RWPE1 (cell line): Measurements from ENCODE around the gene TMEM151A.

Experiments used
- CTCF ChIA-PET: fragments of 350-600 bp; sonication (Branson Sonifier 250); formaldehyde crosslinking; extraction: SDS; loops from one replicate; lab custom pipeline; 2021; lab: Yijun Ruan, JAX
- POLR2A ChIA-PET: fragments of 400-600 bp; formaldehyde crosslinking; extraction: SDS; loops from one replicate; lab custom pipeline; 2020; ENCODE audit warnings: antibody characterized with exemption; ENCODE audit not compliant: low non-redundant PET; lab: Yijun Ruan, JAX
- DNase-seq: peaks from one replicate; pipeline ENCODE4 v3.0.0; 2012; ENCODE audit warnings: low spot score
- H3K27ac ChIP-seq: fragments of 450-650 bp; 2 replicates; pipeline ENCODE4 v1.5.1; 2017
- TF ChIP-seq, protein P1 (sequence below): fragments of 450-650 bp; conservative IDR thresholded peaks from 2 replicates; pipeline ENCODE4 v1.5.1; 2017; ENCODE audit warnings: low read depth, mild to moderate bottlenecking

TMEM151A gene

DNA sequence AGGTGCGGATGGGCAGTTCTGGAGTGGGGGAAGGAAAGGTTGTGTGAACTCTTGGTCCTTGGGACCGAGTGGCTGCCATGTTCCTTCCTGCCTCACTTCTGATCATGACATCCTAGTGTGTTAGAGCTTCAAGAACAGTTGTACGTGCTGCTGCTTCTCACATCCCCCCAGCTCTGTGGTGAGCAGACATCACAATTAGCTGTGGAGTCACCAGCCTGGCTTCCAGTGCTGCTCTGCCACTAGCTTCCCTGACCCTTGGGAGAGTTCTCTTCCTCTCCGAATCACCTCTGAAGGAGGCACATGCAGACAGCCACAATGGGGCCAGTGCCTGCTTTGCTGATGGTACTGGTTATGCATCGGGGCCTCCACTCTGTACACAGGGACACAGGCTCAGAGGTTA lies 29.5 kb upstream of the TMEM151A start:
- CTCF ChIA-PET: interaction anchor here (0.5 kb wide), 1 partner anchor 1111 kb away, joined by 3 read pairs; no protein-coding TSS in a partner anchor
- H3K27ac ChIP-seq: no peak overlapping the region; the same call in 1 of the 2 replicates
- POLR2A ChIA-PET: no interaction called here
- TF ChIP-seq, protein P1, sequence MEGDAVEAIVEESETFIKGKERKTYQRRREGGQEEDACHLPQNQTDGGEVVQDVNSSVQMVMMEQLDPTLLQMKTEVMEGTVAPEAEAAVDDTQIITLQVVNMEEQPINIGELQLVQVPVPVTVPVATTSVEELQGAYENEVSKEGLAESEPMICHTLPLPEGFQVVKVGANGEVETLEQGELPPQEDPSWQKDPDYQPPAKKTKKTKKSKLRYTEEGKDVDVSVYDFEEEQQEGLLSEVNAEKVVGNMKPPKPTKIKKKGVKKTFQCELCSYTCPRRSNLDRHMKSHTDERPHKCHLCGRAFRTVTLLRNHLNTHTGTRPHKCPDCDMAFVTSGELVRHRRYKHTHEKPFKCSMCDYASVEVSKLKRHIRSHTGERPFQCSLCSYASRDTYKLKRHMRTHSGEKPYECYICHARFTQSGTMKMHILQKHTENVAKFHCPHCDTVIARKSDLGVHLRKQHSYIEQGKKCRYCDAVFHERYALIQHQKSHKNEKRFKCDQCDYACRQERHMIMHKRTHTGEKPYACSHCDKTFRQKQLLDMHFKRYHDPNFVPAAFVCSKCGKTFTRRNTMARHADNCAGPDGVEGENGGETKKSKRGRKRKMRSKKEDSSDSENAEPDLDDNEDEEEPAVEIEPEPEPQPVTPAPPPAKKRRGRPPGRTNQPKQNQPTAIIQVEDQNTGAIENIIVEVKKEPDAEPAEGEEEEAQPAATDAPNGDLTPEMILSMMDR: no peak
- no peak for DNase-seq

DNA sequence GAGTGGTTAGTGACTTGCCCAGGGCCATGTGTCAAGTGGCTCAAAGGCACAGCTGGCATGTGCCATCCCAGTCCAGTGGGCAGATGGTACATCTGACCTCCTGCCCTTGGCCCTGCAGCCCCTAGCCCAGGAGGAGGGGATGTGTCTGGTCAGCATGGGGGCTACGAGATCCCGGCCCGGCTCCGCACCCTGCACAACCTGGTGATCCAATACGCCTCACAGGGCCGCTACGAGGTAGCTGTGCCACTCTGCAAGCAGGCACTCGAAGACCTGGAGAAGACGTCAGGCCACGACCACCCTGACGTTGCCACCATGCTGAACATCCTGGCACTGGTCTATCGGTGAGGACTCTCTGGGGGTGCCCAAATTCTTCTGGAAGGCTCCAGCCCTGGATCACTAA lies 29.0 kb upstream of the TMEM151A start:
- ChIA-PET POLR2A (no interaction called here), CTCF (no interaction called here)
- TF ChIP-seq, protein P1: no peak
- H3K27ac ChIP-seq: peak overlapping the region; percentile 11; the same call in 1 of the 2 replicates
- no peak for DNase-seq

DNA sequence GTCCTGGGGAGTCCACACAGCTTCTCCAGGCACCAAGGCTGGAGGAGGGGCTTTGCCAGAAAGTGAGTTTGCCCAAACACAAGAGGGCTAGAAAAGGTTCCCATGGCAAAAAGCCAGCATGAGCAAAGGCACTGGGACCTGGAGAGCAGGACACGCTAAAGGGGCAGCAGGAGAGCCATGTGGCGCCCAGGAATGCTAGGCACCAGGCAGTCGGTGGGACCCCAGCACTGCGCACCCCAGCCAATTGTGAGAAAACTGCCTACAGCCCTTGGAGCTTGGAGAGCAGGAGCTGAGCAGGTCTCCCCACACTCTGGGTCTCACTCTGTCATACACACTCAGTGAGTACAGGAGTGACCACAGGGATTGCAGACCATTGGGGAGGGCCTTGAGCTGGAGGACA lies 28.5 kb upstream of the TMEM151A start:
- CTCF ChIA-PET: interaction anchor here (1.0 kb wide), 1 partner anchor 123 kb away, joined by 3 read pairs; no protein-coding TSS in a partner anchor

DNA sequence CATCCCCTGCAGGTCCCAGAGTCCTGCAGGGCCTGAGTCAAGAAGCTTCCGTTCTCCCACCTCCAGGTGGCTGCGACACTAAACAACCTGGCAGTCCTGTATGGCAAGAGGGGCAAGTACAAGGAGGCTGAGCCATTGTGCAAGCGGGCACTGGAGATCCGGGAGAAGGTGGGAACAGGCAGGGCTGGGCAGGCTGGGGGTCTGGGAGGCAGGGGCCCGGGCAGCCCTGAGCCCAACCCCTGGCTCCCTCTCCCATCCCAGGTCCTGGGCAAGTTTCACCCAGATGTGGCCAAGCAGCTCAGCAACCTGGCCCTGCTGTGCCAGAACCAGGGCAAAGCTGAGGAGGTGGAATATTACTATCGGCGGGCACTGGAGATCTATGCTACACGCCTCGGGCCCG lies 27.9 kb upstream of the TMEM151A start:
- DNase-seq: no peak

More for the DNA sequence above, 28.5 kb upstream of the TMEM151A start:
- no peak for DNase-seq
- POLR2A ChIA-PET: no interaction called here
- H3K27ac ChIP-seq: peak overlapping the region; percentile 11; the same call in 1 of the 2 replicates
- TF ChIP-seq, protein P1: no peak

DNA sequence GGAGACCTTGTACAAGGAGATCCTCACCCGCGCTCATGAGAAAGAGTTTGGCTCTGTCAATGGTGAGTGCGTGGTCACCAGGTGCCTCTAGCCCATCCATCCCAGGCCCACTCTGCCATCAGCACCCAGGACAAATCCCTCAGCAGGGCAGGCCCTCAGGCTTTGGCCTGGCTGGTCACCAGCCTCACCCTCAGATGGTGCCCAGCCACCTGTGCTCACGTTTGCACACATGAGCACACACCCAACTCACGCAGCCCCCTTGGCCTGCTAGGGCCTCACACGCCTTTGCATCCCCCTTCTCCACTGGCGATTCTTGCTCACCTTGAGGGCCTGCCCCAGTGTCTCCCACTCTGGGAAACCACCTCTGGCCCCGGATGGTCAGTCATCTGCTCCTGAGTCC lies 27.3 kb upstream of the TMEM151A start:
- ChIA-PET POLR2A (no interaction called here), CTCF (interaction anchor here (1.0 kb wide), 1 partner anchor 122 kb away, joined by 3 read pairs; no protein-coding TSS in a partner anchor)
- TF ChIP-seq, protein P1: no peak
- H3K27ac ChIP-seq: 0 out of 2 replicates have a peak overlapping the region, but pooled peaks have one; percentile 11
- DNase-seq: no peak

More for the DNA sequence above, 27.9 kb upstream of the TMEM151A start:
- H3K27ac ChIP-seq: peak overlapping the region; percentile 11; the same call in 1 of the 2 replicates
- ChIA-PET CTCF (interaction anchor here (1.0 kb wide), 1 partner anchor 123 kb away, joined by 3 read pairs; no protein-coding TSS in a partner anchor), POLR2A (no interaction called here)
- TF ChIP-seq, protein P1: no peak

DNA sequence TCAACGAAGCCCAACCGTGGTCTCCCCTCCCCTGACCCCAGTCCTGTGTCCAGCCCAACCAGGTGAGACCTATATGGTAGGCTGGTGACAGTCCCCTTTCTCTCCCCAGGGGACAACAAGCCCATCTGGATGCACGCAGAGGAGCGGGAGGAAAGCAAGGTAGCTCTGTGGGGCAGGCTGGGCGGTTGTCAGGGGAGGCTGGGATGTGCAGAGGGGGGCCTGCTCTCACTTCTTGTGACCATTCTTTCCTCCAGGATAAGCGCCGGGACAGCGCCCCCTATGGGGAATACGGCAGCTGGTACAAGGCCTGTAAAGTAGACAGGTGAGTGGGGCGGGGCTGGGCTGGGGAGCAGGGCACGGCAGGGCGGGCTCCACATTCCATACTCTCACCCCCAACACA lies 26.8 kb upstream of the TMEM151A start:
- POLR2A ChIA-PET: no interaction called here
- no peak overlapping the region for H3K27ac ChIP-seq
- CTCF ChIA-PET: no interaction called here
- TF ChIP-seq, protein P1: peak; percentile 37
- DNase-seq: no peak
